PC-9 (cell line): Measurements from ENCODE around the gene DENND11.

ENCODE experiments used
- EZH2 ChIP-seq: fragments of 200-600 bp; sonication (generic); IDR thresholded peaks from 2 replicates; pipeline ENCODE4 v1.8.0; 2017; ENCODE audit warnings: antibody characterized with exemption, low read depth
- TF ChIP-seq, protein P1 (sequence below): fragments of 200-600 bp; sonication (generic); conservative IDR thresholded peaks from 2 replicates; pipeline ENCODE4 v1.6.1; 2017; ENCODE audit warnings: mixed run types, antibody characterized with exemption, mild to moderate bottlenecking, moderate library complexity

DNA sequence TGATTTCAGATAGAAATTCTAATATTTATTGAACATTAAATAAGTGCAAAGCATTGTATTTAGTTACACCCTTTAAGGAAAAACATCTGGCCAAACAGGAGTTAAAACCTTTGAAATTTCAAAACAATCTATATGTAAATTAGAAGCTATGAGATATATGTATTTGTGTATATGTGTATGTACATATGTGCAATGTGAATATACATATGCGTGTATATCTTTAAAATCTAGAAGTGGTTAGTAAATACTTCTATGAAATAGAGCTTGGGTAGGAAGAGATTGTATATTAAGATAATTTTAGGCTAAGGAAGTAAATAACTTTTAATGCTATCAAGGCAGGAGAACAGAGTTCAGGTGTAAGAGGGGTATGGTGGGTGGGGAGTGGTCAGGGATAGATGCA lies 15.5 kb upstream of the DENND11 start:
- TF ChIP-seq, protein P1, sequence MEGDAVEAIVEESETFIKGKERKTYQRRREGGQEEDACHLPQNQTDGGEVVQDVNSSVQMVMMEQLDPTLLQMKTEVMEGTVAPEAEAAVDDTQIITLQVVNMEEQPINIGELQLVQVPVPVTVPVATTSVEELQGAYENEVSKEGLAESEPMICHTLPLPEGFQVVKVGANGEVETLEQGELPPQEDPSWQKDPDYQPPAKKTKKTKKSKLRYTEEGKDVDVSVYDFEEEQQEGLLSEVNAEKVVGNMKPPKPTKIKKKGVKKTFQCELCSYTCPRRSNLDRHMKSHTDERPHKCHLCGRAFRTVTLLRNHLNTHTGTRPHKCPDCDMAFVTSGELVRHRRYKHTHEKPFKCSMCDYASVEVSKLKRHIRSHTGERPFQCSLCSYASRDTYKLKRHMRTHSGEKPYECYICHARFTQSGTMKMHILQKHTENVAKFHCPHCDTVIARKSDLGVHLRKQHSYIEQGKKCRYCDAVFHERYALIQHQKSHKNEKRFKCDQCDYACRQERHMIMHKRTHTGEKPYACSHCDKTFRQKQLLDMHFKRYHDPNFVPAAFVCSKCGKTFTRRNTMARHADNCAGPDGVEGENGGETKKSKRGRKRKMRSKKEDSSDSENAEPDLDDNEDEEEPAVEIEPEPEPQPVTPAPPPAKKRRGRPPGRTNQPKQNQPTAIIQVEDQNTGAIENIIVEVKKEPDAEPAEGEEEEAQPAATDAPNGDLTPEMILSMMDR: no peak
- TF ChIP-seq EZH2: no peak
